HepG2 (cell line): ENCODE results near the gene HOXD12. TPM values are rescaled to one million over a fixed set of nuclear protein-coding genes. Genes with fewer than 3 reads are reported as not detected.
A peak's percentile ranks its signal among the peaks of the same experiment; 100 is the strongest.

Experiments
- BRCA1 ChIP-seq: sonication (generic); formaldehyde crosslinking; IDR thresholded peaks from 2 replicates; pipeline ENCODE4 v1.4.0; 2020; ENCODE audit warnings: missing genetic modification reagents
- CREBL2 ChIP-seq: sonication (generic); formaldehyde crosslinking; IDR thresholded peaks from 2 replicates; pipeline ENCODE4 v1.8.1; 2023; ENCODE audit warnings: missing genetic modification reagents, mild to moderate bottlenecking, borderline replicate concordance
- EZH2 ChIP-seq: conservative IDR thresholded peaks from 2 replicates; pipeline ENCODE4 v1.6.1; 2012; ENCODE audit warnings: mild to moderate bottlenecking, low read depth, low read length, moderate library complexity
- FOXA3 ChIP-seq: IDR thresholded peaks from 2 replicates; pipeline ENCODE4 v1.6.1; 2016; ENCODE audit warnings: missing genetic modification reagents, missing compliant biosample characterization
- GRHL1 ChIP-seq: sonication (generic); formaldehyde crosslinking; conservative IDR thresholded peaks from 2 replicates; pipeline ENCODE4 v1.8.0; 2022; ENCODE audit warnings: missing genetic modification reagents
- HBP1 ChIP-seq: IDR thresholded peaks from 2 replicates; pipeline ENCODE4 v1.6.1; 2016; ENCODE audit warnings: low read depth, control low read depth
- HNF1A ChIP-seq, 2 experiments: sonication (generic) in 1 of 2; formaldehyde crosslinking in 1 of 2; IDR thresholded peaks; 2 replicates each; pipeline versions ENCODE4 v1.4.0 to v1.6.1; 2016 to 2020; ENCODE audit warnings: borderline replicate concordance in 1 of 2, low read depth in 1 of 2, mild to moderate bottlenecking in 1 of 2, missing genetic modification reagents in 1 of 2
- HOXA9 ChIP-seq: sonication (generic); formaldehyde crosslinking; IDR thresholded peaks from 2 replicates; pipeline ENCODE4 v1.8.1; 2022; ENCODE audit warnings: missing genetic modification reagents, mild to moderate bottlenecking, moderate library complexity, borderline replicate concordance
- IRF1 ChIP-seq: sonication (generic); formaldehyde crosslinking; IDR thresholded peaks from 2 replicates; pipeline ENCODE4 v1.4.0; 2020; ENCODE audit warnings: low read depth, mild to moderate bottlenecking, missing genetic modification reagents
- MYNN ChIP-seq: sonication (generic); formaldehyde crosslinking; IDR thresholded peaks from 2 replicates; pipeline ENCODE4 v1.4.0; 2020; ENCODE audit warnings: mild to moderate bottlenecking, low read depth, missing genetic modification reagents
- MZF1 ChIP-seq: sonication (generic); formaldehyde crosslinking; IDR thresholded peaks from 2 replicates; pipeline ENCODE4 v1.8.1; 2023; ENCODE audit warnings: mild to moderate bottlenecking, missing genetic modification reagents, borderline replicate concordance
- THAP7 ChIP-seq: sonication (generic); formaldehyde crosslinking; IDR thresholded peaks from 2 replicates; pipeline ENCODE4 v1.8.1; 2023; ENCODE audit warnings: mild to moderate bottlenecking, missing genetic modification reagents
- ZEB1 ChIP-seq: IDR thresholded peaks from 2 replicates; pipeline ENCODE4 v1.6.1; 2012; ENCODE audit warnings: mild to moderate bottlenecking, low read depth, inconsistent platforms; ENCODE audit not compliant: insufficient replicate concordance
- ZNF138 ChIP-seq: sonication (generic); formaldehyde crosslinking; IDR thresholded peaks from 2 replicates; pipeline ENCODE4 v1.5.0; 2020; ENCODE audit warnings: mild to moderate bottlenecking, low read depth, missing genetic modification reagents
- ZNF253 ChIP-seq: sonication (generic); formaldehyde crosslinking; IDR thresholded peaks from 2 replicates; pipeline ENCODE4 v1.8.0; 2022; ENCODE audit warnings: mild to moderate bottlenecking, missing genetic modification reagents, borderline replicate concordance
- ZNF597 ChIP-seq: sonication (generic); formaldehyde crosslinking; IDR thresholded peaks from 2 replicates; pipeline ENCODE4 v1.5.0; 2020; ENCODE audit warnings: missing genetic modification reagents
- polyA plus RNA-seq, 8 experiments: library from polyadenylated mRNA; depleted of rRNA in 3 of 8; stranded (reverse) in 7 of 8; unstranded in 1 of 8; fragments of >200 nt; fragmentation: Illumina TruSeq in 4 of 8; extraction: Trizol in 4 of 8; gene quantifications; 2 replicates each; pipeline versions ENCODE4 v1.2.1 to v1.2.3, GENCODE V29; 2011 to 2016; ENCODE audit warnings: low read depth in 4 of 8, missing spikeins in 1 of 8, mixed read lengths in 1 of 8; ENCODE audit not compliant: insufficient read depth in 1 of 8
- total RNA-seq, 5 experiments: library from RNA; depleted of rRNA; stranded (reverse); fragments of >200 nt; fragmentation: Illumina TruSeq; extraction: Trizol; gene quantifications; 2 replicates each; pipeline ENCODE4 v1.2.3, GENCODE V29; 2016; ENCODE audit warnings: low read depth in 1 of 5

The HOXD12 gene
- total and polyA plus RNA-seq, 2 of the 13 experiments (the other 11 are each of a cell fraction or from before 2014, with no cell fraction given) = not detected

GRCh38 chr2:176085861-176086771 lies 13.5 kb upstream of the HOXD12 start (continued):
- TF ChIP-seq HNF1A (IDR thresholded peaks at IDR 0.05; ENCODE audit: low read depth) (no peak), HNF1A (CRISPR knock-in tag; IDR thresholded peaks at IDR 0.05; ENCODE audit: borderline replicate concordance) (no peak), MYNN (CRISPR knock-in tag) (no peak), EZH2 (peak; percentile 88), BRCA1 (CRISPR knock-in tag) (no peak), HOXA9 (0 out of 2 replicates have a peak, but pooled peaks have one; percentile 36), ZNF253 (CRISPR knock-in tag) (no peak), MZF1 (CRISPR knock-in tag) (0 out of 2 replicates have a peak, but pooled peaks have one; percentile 34), CREBL2 (CRISPR knock-in tag) (no peak), ZNF138 (0 out of 2 replicates have a peak, but pooled peaks have one; percentile 32), HBP1 (CRISPR knock-in tag) (0 out of 2 replicates have a peak, but pooled peaks have one; percentile 45), IRF1 (CRISPR knock-in tag) (no peak), GRHL1 (CRISPR knock-in tag) (no peak), FOXA3 (CRISPR knock-in tag) (no peak), ZNF597 (CRISPR knock-in tag) (no peak), ZEB1 (no peak), THAP7 (CRISPR knock-in tag) (no peak)
